ENCODE results near the gene ZNF319.
A peak's percentile ranks its signal among the peaks of the same experiment; 100 is the strongest.
"Not testable (repeated sequence)": the region's sequence is repeated elsewhere in the genome, so short reads cannot be mapped to it uniquely, and the experiment has no call there.

The ZNF319 gene

GRCh38 chr16:58020628-58021521, 20.4 kb upstream of the ZNF319 start:
- peak; percentile 67 for DNase-seq

GRCh38 chr16:58019866-58020538, 19.5 kb upstream of the ZNF319 start:
- no peak for DNase-seq

DNA sequence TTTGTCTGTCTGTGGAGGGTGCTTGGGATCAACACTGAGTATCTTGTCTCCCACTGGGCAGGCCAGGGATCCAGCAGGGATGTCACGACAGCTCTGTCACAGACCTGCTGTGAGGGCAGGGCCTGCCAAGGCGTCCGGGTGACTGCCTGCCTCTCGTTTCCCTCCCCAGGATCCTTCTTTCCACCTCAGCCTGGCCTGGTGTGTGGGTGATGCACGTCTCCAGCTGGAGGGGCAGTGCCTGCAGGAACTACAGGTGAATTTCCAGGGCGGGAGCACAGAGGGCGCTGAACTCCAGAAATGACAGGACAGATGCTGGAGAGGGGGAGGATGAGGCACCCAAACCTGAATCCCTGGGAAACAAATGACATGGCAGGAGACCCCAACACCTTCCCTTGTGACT, 18.3 kb upstream of the ZNF319 start:
- DNase-seq = no peak

- no peak for DNase-seq
Measured at GRCh38 chr16:58016840-58017446, 16.5 kb upstream of the ZNF319 start.

DNA sequence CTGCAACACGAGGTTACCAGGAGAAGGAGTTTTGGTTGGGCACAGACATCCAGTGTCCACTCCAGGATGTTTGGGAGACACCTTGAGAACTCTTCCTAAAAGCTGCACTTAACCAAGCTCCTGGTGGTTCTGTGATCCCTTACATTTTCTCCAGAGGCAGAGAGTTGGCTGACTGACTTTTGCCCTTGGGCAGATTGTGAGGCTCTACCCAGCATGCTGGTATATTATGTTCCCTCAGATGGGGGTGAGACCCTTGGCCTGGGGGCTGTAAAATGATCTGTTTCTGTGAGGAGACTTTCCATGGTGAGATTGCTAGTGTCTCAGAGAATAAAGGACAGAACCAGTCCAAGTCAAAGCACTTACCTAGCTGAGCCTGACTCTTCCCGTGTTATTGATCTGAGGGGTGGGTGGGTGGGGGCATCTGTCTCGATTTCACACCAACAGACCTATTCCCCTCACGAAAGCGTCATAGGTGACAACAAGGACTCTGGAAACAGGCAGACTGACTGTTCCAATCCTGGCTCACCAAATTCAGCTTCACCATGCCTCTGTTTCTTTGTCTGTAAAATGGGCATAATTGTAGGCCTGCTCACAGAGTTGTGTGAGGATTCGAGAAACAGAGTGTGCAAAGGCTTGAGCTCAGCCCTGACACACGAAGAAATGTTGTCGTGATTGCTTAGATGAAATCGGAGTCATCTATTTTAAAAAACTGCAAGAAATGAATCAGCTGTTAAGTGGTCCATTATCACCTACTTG, 12.9 kb upstream of the ZNF319 start:
- DNase-seq = no peak

DNA sequence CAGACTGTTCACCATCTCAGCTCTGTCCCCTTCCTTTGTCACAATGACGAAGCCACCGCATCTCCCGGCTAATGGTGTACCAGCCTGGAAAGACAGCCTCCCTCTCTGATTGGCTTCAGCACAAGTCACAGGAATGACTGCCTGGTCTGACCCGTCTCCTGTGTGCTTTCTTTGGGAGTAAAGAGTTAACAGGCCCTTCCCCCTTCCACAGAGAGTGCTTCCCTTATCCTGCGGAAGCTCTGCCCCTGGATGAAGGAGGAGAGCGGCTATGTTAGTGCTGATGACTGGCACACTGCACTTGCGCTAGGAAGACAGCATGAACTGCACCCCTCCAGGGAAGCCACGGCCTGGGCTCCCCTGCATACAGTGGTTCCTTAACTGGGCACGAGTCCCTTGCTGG, 12.0 kb upstream of the ZNF319 start:
- DNase-seq = no peak

DNA sequence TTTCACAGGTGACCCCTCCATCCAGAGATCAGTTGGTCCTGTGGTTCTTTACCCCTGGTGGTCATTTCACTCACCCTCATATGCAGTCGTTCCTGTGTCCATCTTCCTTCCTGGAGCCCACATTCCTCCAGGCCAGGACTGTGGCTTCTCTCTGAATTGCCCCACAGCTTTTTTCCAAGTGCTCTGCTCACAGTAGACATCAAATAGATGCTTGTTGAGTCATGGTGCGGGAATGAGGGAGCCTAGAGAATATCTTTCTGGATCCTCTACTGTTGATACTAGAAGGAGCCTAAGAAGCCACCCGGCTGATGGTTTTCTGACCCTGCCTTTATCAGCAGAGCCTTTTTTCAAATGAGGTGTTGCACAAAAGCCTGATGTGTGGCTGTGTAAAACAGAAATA, 11.2 kb upstream of the ZNF319 start:
- no peak for DNase-seq

DNA sequence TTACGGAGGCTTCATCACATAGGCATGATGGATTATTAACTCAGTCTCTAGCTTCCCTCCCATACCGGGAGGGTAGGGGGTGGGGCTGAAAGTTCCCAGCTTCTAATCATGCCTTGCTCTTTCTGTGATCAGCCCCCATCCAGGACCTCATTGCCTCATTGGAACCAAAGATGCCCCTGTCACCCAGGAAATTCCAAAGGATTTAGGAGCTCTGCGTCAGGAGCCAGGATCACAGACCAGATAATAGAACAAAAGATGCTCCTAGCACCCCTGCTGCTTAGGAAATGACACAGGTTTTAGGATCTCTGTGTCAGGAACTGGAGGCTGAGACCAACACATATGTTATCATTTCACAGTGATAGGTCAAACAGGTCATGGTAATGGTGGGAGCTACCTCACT, 10.4 kb upstream of the ZNF319 start:
- no peak for DNase-seq

DNA sequence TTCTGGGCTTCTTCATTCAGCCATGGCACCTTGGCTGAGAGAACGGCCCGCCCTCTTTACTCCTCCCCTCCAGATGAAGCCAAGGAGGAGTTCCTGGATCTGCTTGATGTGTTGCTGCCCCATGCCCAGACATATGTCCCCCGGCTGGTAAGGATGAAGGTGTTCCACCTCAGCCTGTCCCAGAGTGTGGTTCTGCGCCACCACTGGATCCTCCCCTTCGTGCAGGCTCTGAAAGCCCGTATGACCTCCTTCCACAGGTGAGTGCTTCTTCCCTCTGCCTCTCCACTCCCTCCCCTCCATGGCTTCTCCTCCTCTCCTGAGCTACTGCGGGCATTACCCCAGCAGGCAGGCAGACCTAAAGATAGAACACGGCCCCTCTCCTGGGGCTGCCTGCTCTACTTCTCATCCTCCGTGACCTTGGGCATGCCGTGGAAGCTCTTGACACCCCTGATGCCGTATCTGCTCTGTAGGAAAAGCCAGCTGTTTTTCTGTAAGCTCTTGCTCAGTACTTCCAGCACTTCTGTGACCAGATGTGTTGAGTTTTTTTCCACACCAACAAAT, 9.5 kb upstream of the ZNF319 start:
- no peak for DNase-seq

GRCh38 chr16:58004736-58005135, 4.3 kb upstream of the ZNF319 start:
- DNase-seq = not testable (repeated sequence)

- DNase-seq = no peak
Measured at GRCh38 chr16:58002936-58003335, 2.5 kb upstream of the ZNF319 start.

DNA sequence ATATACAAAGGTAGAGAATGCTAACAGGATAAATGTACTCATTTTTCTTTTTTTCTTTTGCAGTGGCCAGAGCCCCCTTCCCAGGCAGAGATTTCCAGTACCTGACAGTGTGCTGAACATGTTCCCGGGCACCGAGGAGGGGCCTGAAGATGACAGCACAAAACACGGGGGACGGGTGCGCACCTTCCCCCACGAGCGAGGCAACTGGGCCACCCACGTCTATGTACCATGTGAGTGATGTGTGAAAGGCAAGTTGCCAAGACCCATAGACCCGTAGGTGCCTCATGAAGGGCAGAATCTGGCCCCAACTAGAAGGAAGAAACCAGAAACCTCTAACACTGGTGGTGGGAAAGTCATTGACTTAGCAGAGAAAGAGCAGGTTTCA, 1.9 kb upstream of the ZNF319 start:
- DNase-seq = no peak

DNA sequence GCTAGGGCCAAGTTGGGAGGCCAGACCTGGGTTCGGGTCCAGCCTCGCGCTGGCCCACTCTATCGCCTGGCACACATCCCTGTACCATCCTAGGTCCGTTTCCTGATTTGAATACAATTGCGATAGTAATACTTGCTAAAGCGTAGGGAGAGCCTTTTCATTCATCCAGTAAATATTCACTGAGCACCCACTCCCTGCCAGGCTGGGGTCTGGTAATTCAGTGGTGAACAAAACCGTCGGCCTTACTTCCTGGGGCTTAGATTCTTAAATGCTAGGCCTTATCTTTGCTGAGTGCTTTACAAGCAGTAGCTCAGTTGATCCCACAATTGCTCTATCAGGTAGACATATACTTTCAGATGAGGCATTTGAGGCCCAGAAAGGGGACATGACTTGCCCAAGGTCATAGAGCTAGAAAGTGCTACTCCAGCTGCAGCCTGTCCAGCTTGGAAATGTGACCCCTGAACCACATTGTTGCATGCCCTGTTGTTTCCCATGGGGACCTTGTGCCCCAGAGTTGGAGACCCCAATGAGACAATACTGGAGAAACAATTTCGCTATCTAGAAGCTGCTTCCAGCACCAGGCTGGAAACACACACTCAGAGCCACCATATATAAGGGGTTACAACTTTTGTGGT, 1.4 kb upstream of the ZNF319 start:
- no peak for DNase-seq

DNA sequence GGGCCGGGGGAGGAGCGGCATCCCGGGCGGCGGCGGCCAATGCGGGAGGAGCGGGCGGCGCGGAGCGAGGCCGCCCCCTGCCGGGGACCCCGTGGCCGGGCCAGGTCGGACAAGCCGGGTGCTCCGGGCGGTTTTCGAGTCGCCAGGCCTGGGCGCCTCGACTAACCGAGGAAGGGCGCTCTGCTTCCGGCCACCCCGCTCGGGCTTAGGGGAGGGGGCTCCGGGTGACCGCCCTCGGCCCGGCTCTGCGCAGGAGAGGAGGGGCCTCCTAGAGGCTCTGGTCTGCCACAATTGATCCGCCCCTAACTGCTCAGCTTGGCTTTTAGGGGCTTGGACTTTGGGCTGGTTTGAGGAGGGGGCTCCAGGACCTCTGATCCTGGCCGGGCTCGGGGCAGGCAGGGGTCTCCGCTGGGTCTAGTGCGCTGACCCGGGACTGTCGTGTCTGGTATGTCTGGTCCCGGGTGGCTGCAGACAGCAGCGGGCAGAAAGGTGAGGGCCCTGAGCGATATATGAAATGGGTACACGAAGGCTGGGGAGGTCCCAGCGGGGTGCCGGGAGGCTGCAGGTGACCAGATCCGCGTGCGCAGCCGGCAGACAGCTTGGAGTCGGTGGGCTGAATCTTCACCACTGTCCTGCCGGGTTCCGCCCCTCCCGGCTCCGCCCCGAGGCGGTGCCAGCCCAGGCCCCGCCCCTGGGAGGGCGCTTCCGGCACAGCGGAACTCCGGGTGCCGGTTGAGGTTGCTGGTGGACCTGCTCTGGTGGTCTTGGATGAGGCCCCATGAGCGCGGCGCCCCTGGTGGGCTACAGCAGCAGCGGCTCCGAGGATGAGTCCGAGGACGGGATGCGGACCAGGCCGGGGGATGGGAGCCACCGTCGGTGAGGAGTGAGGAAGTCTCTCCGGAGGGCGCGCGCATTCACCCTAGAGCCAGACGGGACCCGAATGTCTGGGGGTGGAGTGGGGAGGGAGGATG, 519 bp upstream of the ZNF319 start, which contains the start of gene USB1:
Gene USB1 (plus strand): TSS at position 702 of the 971 bp plus-strand sequence. CDS start 77 bp downstream, at position 779.
- DNase-seq = peak; percentile 92

GRCh38 chr16:57999366-57999970, 1.0 kb downstream of the ZNF319 start:
- peak; percentile 50 for DNase-seq

GRCh38 chr16:57998992-57999365, 1.5 kb downstream of the ZNF319 start:
- no peak for DNase-seq

DNA sequence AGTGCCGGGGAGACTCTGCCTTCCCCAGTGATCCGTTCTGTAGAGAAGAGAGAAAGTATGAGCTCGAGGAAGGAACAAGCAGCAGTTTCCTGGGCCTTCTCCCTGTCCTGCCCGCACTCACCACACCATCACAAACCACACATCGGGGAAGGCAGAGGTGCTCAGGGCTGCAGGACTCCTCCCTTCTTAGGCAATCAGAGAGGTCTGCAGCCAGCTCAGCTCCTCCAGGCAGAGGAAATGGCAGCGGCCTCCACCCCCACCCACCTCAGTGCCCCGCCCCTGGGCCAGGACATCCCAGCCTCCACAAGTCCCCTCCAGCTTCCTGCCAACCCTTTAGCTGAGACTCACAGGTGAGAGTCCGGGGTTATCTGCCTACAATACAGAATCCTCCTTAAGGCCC, 2.0 kb downstream of the ZNF319 start:
- peak; percentile 86 for DNase-seq

DNA sequence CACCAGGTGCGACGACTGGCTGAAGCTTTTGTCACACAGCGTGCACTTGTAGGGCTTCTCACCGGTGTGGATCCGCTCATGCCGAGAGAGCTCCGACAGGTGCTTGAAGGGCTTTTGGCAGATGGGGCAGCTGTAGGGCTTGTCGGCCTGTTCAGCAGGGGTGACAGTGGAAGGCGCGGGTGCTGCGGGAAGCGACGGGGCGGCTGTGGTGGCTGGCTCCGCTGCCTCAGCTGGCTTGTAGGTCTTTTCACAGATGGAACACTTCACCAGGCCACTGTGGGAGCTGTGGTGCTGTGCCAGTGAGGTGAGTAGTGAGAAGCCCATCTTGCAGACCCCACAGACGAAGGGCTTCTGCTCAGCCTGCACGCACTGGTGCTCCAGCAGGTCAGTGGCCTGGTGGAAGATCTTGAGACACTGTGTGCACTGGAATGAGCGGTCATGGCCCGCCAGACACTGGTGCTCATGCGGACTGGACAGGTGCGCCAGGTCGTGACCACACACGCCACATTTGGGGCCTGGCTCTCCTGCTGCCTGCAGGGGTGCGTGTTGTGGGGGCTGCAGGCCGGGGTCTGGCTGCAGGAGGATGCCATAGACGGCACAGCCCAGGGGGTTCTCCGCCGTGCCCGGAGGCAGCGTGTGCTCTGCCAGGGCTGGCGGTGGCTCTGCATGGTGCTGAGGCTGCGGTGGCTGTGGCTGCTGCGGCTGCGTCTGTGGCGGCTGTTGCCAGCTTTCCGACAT, 2.8 kb downstream of the ZNF319 start:
- DNase-seq = no peak

- DNase-seq = no peak
Measured at GRCh38 chr16:57997176-57997527, 3.3 kb downstream of the ZNF319 start.
